Stimulated activated CD8-positive, alpha-beta memory T cell treated with anti-CD3 and anti-CD28 coated beads, Interleukin-7, amount 100 ng/mL, for 48 hours (primary cell): ENCODE data around the gene RAD1.

Source experiments
- DNase-seq, 2 donors: peaks; one replicate each; pipeline ENCODE4 v3.0.0-alpha.2; 2020; ENCODE audit warnings: low read depth in 1 of 2; ENCODE audit errors: extremely low read depth in 1 of 2

RAD1 gene

DNA sequence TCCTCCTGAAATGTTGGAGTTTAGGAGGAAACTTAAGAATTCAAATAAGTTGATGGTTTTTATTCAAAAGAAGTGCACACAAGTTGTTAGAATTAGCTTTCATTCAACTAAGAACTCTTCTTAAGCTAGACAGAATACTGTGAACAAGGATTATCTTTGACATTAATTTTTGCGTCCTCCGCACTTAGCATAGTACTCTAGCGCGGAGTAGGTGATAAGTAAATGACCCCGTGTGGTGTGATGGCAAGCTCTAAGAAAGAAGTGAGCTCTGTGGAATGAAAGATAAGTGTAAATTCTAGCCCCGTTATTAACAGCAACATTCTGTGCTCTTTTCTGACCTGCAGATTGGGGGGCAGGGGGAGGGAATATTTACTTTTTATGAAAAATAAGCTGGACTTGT is 1.2 kb upstream of the RAD1 start:
- no peak for DNase-seq

DNA sequence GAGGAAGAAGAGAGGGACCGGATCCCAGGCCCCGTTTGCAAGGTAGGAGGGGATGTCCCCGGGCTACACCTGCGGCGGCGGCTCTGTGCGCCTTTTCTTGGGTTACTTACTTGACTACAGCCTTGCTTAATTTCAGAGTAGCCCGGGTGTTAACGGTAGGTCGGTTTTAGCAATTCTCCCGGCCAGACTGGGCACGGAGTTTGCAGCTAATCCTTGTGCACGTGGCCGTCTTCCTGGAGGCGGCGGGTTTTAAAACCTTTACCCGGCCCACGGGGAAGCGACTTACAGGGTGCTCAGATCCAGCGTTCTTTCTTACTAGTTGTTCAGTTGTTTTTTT is 520 bp upstream of the RAD1 start:
- no peak for DNase-seq

DNA sequence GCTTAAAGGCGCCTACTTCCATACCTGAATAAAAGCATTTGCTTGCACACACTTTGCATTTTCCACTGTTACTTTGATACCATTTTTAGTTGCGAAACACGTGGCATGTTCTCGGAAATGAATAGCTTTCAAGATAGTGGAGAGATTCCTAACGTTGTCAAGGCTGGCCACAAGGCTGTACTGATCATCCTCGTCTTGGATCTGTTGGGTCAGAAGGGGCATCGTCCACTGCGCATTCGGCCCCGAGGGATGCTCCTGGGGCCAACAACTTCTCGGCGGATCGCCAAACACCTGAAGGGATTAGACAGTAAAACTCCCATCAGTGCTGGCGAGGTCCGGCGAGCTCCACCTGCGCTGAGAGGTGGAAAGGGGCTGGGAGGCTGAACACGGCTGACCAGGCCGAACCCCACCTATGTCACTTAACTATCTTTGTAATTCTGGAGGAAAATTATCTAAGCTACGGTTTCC is 599 bp downstream of the RAD1 start:
- DNase-seq: no peak

DNA sequence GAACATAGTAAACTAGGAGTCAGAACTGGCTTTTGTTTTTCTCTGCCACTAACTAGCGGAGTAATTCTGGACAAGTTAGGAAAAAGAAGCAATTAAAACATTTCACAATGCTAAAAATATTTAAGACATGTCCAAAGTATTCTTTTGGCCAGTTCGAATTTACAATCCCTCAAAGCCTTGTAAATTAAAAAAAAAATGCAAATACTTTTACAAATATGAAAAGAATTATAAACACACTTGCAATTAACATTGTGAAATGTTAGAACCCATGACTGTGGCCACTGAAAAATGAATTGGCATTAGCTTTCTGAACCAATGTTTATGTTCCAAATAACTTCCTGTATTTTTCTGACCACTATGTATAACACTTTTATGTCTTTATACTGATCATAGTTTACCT is 2.2 kb downstream of the RAD1 start:
- no peak for DNase-seq

DNA sequence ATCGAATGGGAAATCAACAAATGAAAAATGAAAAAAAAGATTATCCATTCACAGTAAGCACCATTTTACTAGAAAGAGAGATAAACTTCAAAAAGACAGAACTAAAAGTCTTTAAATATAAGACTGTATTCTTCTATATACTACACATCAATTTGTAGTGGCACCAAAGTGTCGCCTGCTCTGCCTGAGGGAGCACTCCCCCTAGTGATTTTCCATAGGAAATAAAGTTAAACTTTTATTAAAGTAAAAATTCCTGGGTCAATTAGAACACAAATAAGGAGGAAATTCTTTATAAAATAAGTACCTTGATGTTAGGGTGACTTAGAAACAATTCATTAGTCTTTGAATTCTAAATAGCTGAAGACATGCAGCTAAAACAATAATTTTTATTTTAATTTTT is 9.7 kb downstream of the RAD1 start:
- no peak for DNase-seq

DNA sequence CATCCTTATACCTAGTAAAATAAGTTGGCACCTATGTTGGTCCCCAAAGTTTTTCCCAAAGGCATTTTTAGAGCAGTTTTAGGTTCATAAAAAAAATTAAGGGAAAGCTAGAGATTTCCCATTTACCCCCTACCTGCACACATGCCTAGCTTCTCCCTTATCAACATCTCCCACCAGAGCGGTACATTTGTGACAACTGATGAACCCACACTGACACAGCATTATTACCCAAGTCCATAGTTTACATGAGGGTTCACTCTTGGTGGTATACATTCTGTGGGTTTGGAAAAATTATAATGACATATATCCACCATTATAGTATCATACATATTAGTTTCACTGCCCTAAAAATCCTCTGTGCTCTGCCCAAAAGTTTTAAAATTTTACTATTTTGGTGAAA is 12.0 kb downstream of the RAD1 start:
- DNase-seq: no peak

DNA sequence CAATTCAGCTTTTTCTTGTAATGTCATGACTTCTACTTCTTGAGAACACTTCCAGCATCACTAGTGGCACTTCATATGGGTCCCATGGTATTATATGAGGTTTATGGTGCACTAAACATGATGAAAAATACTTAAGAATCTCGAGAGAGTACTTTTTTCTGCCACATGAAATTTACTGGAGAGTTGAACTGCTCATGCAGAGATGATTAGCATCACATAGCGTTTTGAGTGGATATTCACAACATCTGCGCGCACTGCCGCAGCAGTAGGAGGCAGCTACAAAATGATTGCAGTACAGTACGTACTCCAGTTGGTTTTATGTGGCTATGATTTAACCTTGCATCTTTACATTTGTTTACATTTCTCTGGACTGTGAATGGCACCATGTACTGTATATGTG is 14.7 kb downstream of the RAD1 start:
- DNase-seq: no peak

DNA sequence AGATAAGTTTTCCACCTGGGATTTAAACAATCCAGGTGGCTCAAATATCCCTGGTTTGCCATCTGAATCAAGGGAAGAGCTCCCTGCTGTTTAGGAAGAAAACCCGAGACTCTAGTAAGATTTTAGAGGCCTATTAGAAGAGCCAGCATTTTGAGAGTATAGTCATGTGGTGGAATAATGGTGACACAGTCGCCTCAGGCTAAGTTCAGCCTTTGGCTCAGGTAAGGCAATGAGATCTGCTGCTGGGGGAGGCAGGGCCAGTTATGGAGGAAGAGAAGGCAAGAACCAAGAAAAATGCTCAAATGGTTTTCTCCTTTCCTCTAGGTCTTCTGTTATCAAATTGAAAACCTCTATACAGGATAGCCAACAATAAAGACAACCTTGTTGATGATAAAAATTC is 16.2 kb downstream of the RAD1 start:
- DNase-seq: no peak

DNA sequence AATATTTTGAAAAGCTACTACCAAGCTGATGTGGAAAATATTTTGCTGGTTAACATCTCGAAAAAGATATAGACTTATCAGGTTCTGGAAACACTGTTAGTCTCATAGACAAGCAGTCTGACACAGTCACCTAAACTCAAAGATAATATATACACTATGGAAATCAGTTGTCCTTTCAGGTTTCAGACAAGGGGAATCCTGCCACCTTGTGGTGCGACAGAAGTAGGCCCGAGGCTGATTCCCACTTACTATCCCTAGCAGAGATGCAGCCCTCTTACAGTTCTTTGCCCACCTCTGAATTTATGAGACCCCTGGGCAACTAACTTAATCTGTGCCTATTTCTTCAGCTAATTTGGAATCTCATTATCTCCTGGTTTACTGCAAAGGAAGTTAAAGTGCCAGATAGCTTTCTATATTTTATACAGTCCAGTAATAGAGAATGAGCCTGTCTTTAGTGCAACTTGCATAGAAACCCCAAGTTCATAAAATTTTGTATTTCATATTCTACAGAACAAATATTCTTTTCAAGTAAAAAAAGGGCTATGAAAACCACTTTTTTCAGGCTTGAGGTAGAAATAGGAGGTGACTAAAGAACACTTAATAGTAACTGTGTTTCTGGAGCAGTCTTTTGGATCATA is 16.9 kb downstream of the RAD1 start:
- no peak for DNase-seq

DNA sequence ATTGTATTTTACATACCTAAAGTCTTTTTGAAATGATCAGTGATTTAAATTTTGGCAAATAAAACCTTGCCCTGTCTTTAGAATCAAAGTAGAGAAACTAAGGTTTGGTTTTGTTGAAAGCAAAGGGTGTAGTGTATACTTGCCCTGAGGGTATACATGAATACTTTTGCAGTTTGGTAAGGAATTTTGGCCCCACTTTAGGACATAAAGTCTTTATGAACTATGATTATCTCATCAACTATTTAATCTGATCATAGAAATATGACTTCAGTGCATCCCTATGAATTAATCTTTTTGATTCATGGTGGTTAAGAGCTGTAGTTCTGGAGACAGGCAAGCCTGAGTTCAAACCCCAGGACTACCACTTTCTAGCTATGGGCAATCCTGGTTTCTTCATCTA is 17.7 kb downstream of the RAD1 start:
- DNase-seq: no peak

DNA sequence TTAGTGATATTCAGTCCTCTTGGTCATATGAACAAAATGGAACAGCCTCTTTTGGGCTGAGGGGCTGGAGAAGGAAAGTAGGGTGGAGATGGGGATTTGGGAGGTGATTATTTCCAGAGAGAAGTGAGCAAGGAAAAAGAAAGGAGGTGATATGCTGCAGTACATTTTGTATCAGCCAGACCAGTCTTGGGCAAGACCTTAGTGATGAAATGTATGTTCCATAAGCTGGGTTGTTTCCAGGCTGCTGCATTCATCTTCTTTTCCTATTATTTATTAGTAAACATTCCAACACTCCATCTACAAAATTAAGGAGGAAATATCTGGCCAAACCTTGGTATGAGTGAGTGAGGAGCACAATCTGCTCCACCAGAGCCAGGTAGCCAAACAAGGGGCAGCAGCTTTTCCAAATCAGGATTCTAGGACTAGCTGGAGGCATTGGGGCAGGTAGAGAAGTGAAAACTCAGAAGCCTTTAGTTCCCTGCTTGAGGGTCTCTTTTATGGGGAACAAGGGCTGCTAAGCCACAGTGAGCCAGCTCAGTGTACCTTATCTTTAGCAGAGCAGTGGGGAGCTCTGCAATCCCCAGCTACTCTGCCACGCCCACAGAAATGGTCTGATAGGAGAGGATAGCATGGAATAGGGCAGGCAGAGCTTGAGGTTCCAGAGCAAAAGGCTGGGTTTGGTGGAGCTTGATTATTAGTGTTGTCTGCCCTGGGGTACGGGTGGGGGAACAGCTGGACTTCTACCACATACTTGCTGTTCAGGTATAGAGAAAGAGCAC is 19.5 kb downstream of the RAD1 start:
- no peak for DNase-seq

DNA sequence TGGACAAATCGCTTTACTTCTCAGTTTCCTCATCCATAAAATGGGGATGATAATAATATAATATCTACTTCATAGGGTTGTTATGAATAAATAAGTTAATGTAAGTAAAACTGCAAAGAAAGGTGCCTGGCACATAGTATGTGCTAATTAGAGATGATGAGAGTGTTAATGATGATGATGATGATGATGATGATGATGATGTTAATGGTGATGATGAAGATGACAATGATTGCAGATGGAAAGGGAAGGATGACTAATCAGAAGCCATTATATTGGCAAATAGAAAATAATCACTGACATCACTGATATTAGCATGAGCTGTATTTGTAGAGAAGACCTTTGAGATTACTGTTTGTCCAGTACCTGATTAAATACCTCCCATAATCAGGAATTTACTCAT is 20.6 kb downstream of the RAD1 start:
- no peak for DNase-seq

DNA sequence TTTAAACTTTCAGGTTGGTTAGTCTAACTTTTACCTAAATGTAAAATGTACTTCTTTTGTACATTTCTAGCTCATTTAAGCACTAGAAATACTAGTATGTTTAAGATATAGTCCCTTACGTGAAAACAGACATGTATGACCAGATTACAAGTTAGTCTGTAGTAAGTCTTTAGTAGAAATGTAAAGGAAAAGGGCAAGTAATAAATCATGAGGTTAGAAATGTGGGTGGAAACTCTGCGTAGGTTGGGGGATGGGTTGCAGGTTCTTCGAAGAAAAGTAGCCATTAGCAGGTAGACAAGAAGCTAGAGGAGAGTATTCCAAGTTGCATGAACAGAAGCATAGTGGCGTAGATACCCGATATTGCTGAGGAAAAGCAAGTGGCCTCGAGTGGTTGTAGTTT is 22.9 kb downstream of the RAD1 start:
- no peak for DNase-seq

DNA sequence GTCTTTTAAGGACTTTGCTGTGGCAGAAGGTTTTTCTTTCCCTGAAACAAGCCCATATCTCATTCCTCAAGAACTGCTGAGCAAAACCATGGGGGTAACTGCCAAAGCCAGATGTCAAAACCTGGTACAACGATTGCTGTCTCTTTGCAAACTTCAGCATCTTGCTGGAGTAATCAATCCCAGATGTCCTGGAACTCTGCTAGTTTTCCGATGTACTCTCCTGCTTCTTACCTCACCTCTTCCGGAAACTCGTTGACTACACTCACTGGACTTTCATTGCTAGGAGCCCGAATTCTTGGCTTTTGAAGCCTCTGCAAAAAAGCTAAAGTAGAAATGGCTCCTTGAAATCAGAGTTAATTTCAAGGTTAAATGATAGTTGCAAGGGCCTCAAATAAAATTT is 23.3 kb downstream of the RAD1 start:
- no peak for DNase-seq

DNA sequence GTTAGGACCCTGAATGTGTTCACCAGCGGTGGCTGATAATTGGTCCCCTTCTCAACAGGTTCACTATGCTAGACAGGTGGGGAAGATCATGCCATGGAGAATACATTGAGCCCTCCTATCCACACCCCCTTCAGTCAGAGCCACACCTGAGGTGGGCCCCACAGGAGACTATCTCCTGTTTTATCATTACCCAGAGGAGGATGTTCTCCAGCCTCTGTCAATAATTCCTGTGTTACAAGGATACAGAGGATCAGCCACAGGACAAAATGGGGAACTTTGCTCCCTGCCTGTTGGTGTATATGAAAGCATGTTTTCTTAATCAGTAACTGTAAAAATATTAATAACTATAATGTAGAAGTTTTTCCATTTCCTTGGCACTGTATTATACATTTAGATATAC is 25.9 kb downstream of the RAD1 start:
- DNase-seq: no peak

DNA sequence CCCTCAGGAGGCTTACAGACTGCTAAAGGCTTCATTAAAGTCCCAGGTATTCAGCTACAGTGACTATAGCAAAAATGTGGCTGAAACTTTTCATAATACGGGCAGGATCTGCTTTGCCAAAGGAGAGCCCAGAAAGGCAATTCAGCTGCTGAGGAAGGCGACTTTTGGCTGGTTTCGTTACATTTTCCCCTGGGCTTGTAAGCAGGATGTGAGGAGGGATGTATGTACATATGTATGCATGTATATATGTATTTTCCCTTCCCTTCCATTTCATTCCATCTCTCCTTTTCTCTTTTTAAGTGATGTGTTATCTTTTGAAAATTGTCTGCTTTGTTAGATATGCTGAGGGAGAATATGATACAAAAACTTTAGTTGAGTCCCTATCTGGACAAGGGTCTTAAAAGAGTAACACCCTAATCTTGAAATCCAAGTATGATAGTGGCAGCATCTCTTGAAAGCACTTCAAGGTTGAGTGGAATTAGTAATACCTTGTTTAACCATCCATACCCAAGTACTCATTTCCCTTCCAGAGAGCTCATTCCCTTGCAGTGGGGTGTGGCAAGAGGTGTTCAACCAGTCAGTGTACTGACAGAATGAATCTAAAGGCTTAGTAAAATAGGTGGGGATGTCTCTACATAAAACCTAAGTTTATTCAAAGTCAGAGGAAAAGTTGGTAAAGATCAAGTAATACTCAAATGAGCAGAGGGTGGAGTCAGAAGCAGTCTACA is 28.7 kb downstream of the RAD1 start:
- no peak for DNase-seq

DNA sequence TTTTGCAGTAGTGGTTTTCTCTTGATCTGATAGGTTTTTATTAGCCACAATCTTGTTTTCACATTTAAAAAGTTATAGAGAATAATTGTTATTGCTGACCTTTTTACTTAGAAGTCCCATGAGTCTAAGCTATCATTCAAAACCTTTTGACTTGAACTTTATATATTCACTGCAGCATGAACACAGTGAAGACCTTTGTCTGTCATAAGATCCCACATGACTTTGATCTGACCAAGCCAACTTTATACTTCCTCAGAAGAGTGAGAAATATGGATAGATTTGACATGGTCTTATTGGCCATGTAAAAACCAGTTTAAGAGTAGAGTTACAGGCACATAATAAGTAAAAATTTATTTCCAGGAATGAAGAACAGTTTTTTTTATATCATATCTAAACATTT is 34.1 kb downstream of the RAD1 start:
- no peak for DNase-seq

DNA sequence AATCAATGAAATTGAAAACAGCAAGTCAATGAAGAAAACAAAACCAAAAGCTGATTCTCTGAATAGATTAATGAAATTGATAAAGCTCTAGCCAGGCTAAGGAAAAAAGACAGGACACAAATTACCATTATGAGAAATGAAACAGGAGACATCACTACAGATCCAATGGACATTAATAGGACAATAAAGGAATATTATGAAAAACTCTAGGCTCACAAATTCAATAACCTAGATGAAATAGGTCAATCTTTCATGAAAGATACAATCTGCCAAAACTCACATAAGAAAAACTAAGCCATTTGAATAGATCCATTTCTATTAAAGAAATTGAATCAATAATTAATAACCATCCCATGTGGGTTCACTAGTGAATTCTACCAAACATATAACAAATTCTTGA is 39.0 kb downstream of the RAD1 start:
- no peak for DNase-seq

DNA sequence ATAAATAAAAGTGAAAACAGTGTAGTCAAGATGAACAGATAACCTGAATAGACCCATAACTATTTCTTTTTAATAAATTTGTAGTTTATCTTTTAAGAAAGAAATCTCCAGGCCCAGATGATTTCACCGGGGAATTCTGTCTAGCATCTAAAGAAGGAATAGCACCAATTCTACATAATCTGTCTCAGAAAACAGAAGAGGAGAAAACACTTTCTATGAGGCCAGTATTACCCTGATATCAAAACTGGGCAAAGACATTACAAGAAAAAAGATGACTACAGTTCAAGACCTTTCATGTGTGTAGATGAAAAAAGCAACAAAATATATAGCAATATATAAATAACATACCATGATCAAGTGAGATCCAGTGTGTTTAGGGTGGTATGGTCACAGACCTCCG is 44.9 kb downstream of the RAD1 start:
- no peak for DNase-seq

DNA sequence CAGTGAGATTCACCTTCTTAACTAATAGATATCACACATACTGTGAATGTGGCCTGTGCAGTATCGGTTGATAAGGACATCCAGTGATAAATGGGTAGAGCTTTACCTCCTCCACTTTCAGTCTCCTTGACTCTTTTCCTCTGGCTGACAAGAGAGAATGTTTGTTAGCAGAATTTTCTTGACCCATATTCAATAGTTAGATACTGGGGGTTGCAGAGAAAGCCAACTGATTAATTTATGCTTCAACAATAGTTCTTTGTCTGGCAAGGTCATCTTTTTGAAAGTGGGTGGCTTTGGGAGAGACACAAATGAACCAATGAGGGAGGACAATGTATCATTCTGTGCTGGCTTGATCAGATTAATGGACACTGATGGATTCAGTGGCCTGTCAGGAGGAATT is 46.0 kb downstream of the RAD1 start:
- DNase-seq: no peak

DNA sequence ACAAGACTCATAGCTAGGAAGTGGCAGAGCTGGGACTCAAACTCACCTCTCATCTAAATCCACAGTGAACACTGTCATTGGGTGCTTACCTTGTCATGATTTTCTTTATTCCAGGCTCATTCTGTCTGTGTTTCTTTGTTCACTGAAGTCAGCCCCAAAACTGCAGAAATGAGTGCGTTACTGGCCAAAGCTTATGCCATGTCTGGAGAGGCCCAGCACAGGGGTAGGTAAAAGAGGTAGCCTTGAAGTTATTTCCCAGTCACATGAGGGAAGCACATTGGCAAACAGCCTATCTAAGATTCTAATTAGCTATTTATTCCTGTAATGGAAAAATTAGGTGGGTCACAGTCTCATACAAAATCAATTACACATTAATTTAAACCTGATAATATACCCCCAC is 46.5 kb downstream of the RAD1 start:
- DNase-seq: no peak

DNA sequence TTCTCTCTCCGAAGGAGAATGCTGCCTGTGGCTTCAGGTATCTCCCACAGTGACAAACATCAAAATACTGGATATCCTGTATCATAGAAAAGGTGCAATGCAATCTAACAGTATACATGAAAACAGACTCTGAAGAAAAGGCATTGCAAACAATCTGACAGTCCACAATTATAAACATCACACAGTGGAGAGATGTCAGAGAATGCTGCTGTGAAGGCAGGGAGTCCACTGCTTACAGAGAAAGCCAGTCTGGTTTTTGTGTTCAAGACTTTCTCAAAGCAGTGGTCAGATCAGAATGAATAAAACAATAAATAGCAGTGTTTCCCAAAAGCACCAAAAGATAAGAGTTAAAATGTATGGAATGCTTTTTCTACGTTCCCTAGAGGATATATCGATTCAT is 47.6 kb downstream of the RAD1 start:
- DNase-seq: no peak
